HepG2 (cell line): Measurements from ENCODE around the gene AURKA. TPM values are rescaled to one million over a fixed set of nuclear protein-coding genes. Genes with fewer than 3 reads are reported as not detected.

ENCODE experiments used
- EEA1 ChIP-seq: sonication (generic); formaldehyde crosslinking; IDR thresholded peaks from 2 replicates; pipeline ENCODE4 v1.5.1; 2020; ENCODE audit warnings: mild to moderate bottlenecking, missing genetic modification reagents, borderline replicate concordance
- KMT2A ChIP-seq: sonication (generic); formaldehyde crosslinking; IDR thresholded peaks from 2 replicates; pipeline ENCODE4 v1.4.0; 2020; ENCODE audit warnings: missing genetic modification reagents
- ONECUT2 ChIP-seq: sonication (generic); formaldehyde crosslinking; IDR thresholded peaks from 2 replicates; pipeline ENCODE4 v1.4.0; 2020; ENCODE audit warnings: missing genetic modification reagents
- SMAD3 ChIP-seq: sonication (generic); formaldehyde crosslinking; IDR thresholded peaks from 2 replicates; pipeline ENCODE4 v1.4.0; 2020; ENCODE audit warnings: missing genetic modification reagents
- TP53 ChIP-seq: sonication (generic); formaldehyde crosslinking; conservative IDR thresholded peaks from 2 replicates; pipeline ENCODE4 v1.4.0; 2020; ENCODE audit warnings: missing genetic modification reagents
- ZNF136 ChIP-seq: sonication (generic); formaldehyde crosslinking; IDR thresholded peaks from 2 replicates; pipeline ENCODE4 v1.8.1; 2022; ENCODE audit warnings: low read depth, mild to moderate bottlenecking, moderate library complexity, missing genetic modification reagents
- ZNF3 ChIP-seq: IDR thresholded peaks from 2 replicates; pipeline ENCODE4 v1.7.0; 2017; ENCODE audit warnings: inconsistent platforms
- ZNF607 ChIP-seq: sonication (generic); formaldehyde crosslinking; IDR thresholded peaks from 2 replicates; pipeline ENCODE4 v1.5.1; 2020; ENCODE audit warnings: missing genetic modification reagents, mild to moderate bottlenecking, borderline replicate concordance
- ZNF614 ChIP-seq: IDR thresholded peaks from 2 replicates; pipeline ENCODE4 v1.6.1; 2018; ENCODE audit warnings: missing biosample characterization, missing genetic modification reagents, inconsistent platforms, borderline replicate concordance
- ZNF768 ChIP-seq: sonication (generic); formaldehyde crosslinking; IDR thresholded peaks from 2 replicates; pipeline ENCODE4 v1.4.0; 2020; ENCODE audit warnings: missing genetic modification reagents
- ZNF780A ChIP-seq: sonication (generic); formaldehyde crosslinking; IDR thresholded peaks from 2 replicates; pipeline ENCODE4 v1.8.0; 2022; ENCODE audit warnings: mild to moderate bottlenecking, missing genetic modification reagents, moderate library complexity
- polyA plus RNA-seq, 8 experiments: library from polyadenylated mRNA; depleted of rRNA in 3 of 8; stranded (reverse) in 7 of 8; unstranded in 1 of 8; fragments of >200 nt; fragmentation: Illumina TruSeq in 4 of 8; extraction: Trizol in 4 of 8; gene quantifications; 2 replicates each; pipeline versions ENCODE4 v1.2.1 to v1.2.3, GENCODE V29; 2011 to 2016; ENCODE audit warnings: low read depth in 4 of 8, missing spikeins in 1 of 8, mixed read lengths in 1 of 8; ENCODE audit not compliant: insufficient read depth in 1 of 8
- total RNA-seq, 5 experiments: library from RNA; depleted of rRNA; stranded (reverse); fragments of >200 nt; fragmentation: Illumina TruSeq; extraction: Trizol; gene quantifications; 2 replicates each; pipeline ENCODE4 v1.2.3, GENCODE V29; 2016; ENCODE audit warnings: low read depth in 1 of 5
- TF ChIP-seq, protein P1 (sequence below): sonication (generic); formaldehyde crosslinking; IDR thresholded peaks from 2 replicates; pipeline ENCODE4 v1.5.0; 2020; ENCODE audit warnings: missing genetic modification reagents
- TF ChIP-seq, protein P2 (sequence below): sonication (generic); formaldehyde crosslinking; IDR thresholded peaks from 2 replicates; pipeline ENCODE4 v1.5.1; 2020; ENCODE audit warnings: mild to moderate bottlenecking, missing genetic modification reagents, borderline replicate concordance
- TF ChIP-seq, protein P3 (sequence below): sonication (generic); formaldehyde crosslinking; IDR thresholded peaks from 2 replicates; pipeline ENCODE4 v1.4.0; 2020; ENCODE audit warnings: mild to moderate bottlenecking, missing genetic modification reagents
- TF ChIP-seq, protein P4 (sequence below): sonication (generic); formaldehyde crosslinking; IDR thresholded peaks from 2 replicates; pipeline ENCODE4 v1.8.1; 2023; ENCODE audit warnings: mild to moderate bottlenecking, missing genetic modification reagents
- TF ChIP-seq, protein P5 (sequence below): sonication (generic); formaldehyde crosslinking; IDR thresholded peaks from 2 replicates; pipeline ENCODE4 v1.5.0; 2020; ENCODE audit warnings: missing genetic modification reagents
- TF ChIP-seq, protein P6 (sequence below): sonication (generic); formaldehyde crosslinking; IDR thresholded peaks from 2 replicates; pipeline ENCODE4 v1.5.0; 2020; ENCODE audit warnings: missing genetic modification reagents

Gene AURKA
- total and polyA plus RNA-seq, 2 of the 13 experiments (the other 11 are each of a cell fraction or from before 2014, with no cell fraction given), result 96.4 to 224 TPM

DNA sequence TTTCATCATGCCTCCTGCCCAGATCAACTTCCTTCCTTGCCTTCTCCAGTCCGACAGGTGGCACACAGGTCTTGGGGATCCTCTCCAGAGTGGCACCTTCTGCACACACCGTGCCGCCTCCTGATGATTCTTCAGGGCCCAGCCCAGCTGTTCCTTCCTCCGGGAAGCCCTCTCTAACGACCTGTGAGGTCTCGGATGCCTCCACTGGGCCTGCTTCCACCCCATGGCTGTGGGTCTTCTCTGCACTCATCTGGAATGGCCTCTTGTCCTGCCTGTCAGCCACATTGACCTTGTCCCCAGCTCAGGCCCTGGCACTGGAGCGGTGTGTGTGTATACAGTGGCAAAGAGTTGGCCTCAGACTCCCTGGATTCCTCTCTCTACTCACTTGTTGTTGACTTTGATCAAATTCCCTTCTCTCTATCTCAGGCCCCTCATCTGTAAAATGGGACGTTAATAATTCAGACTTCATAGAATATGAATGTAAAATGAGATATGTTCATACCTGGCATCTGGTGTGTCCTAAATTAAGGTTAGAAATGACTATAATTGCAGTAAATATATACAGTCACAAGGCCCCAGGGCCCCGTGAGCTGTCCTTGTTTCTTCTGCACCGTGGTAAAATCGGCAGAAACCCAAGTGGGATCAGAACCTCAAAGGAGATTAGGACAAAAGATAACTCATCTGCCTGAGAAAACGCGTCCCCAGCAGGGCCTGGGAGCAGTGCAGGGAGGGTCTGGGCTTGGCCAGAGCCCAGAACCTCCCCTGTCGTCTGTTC, 31.7 kb downstream of the AURKA start (continued):
- TF ChIP-seq, protein P1, sequence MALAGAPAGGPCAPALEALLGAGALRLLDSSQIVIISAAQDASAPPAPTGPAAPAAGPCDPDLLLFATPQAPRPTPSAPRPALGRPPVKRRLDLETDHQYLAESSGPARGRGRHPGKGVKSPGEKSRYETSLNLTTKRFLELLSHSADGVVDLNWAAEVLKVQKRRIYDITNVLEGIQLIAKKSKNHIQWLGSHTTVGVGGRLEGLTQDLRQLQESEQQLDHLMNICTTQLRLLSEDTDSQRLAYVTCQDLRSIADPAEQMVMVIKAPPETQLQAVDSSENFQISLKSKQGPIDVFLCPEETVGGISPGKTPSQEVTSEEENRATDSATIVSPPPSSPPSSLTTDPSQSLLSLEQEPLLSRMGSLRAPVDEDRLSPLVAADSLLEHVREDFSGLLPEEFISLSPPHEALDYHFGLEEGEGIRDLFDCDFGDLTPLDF (CRISPR knock-in tag), result no peak
- TF ChIP-seq EEA1 (CRISPR knock-in tag) (no peak), ZNF614 (CRISPR knock-in tag) (0 out of 2 replicates have a peak, but pooled peaks have one; percentile 25), ZNF136 (no peak), TP53 (CRISPR knock-in tag) (no peak; the same call in 1 of the 2 replicates), SMAD3 (no peak), ZNF768 (CRISPR knock-in tag) (0 out of 2 replicates have a peak, but pooled peaks have one; percentile 43), ONECUT2 (CRISPR knock-in tag) (no peak), ZNF607 (CRISPR knock-in tag) (no peak), ZNF780A (no peak), ZNF3 (peak; percentile 76; the same call in 1 of the 2 replicates), KMT2A (CRISPR knock-in tag) (peak; percentile 43; the same call in 1 of the 2 replicates)
- TF ChIP-seq, protein P2, sequence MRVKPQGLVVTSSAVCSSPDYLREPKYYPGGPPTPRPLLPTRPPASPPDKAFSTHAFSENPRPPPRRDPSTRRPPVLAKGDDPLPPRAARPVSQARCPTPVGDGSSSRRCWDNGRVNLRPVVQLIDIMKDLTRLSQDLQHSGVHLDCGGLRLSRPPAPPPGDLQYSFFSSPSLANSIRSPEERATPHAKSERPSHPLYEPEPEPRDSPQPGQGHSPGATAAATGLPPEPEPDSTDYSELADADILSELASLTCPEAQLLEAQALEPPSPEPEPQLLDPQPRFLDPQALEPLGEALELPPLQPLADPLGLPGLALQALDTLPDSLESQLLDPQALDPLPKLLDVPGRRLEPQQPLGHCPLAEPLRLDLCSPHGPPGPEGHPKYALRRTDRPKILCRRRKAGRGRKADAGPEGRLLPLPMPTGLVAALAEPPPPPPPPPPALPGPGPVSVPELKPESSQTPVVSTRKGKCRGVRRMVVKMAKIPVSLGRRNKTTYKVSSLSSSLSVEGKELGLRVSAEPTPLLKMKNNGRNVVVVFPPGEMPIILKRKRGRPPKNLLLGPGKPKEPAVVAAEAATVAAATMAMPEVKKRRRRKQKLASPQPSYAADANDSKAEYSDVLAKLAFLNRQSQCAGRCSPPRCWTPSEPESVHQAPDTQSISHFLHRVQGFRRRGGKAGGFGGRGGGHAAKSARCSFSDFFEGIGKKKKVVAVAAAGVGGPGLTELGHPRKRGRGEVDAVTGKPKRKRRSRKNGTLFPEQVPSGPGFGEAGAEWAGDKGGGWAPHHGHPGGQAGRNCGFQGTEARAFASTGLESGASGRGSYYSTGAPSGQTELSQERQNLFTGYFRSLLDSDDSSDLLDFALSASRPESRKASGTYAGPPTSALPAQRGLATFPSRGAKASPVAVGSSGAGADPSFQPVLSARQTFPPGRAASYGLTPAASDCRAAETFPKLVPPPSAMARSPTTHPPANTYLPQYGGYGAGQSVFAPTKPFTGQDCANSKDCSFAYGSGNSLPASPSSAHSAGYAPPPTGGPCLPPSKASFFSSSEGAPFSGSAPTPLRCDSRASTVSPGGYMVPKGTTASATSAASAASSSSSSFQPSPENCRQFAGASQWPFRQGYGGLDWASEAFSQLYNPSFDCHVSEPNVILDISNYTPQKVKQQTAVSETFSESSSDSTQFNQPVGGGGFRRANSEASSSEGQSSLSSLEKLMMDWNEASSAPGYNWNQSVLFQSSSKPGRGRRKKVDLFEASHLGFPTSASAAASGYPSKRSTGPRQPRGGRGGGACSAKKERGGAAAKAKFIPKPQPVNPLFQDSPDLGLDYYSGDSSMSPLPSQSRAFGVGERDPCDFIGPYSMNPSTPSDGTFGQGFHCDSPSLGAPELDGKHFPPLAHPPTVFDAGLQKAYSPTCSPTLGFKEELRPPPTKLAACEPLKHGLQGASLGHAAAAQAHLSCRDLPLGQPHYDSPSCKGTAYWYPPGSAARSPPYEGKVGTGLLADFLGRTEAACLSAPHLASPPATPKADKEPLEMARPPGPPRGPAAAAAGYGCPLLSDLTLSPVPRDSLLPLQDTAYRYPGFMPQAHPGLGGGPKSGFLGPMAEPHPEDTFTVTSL, result no peak
- TF ChIP-seq, protein P3, sequence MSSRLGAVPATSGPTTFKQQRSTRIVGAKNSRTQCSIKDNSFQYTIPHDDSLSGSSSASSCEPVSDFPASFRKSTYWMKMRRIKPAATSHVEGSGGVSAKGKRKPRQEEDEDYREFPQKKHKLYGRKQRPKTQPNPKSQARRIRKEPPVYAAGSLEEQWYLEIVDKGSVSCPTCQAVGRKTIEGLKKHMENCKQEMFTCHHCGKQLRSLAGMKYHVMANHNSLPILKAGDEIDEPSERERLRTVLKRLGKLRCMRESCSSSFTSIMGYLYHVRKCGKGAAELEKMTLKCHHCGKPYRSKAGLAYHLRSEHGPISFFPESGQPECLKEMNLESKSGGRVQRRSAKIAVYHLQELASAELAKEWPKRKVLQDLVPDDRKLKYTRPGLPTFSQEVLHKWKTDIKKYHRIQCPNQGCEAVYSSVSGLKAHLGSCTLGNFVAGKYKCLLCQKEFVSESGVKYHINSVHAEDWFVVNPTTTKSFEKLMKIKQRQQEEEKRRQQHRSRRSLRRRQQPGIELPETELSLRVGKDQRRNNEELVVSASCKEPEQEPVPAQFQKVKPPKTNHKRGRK (CRISPR knock-in tag), result no peak
- TF ChIP-seq, protein P4, sequence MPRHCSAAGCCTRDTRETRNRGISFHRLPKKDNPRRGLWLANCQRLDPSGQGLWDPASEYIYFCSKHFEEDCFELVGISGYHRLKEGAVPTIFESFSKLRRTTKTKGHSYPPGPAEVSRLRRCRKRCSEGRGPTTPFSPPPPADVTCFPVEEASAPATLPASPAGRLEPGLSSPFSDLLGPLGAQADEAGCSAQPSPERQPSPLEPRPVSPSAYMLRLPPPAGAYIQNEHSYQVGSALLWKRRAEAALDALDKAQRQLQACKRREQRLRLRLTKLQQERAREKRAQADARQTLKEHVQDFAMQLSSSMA (CRISPR knock-in tag), result peak; percentile 60; the same call in 1 of the 2 replicates
- TF ChIP-seq, protein P5, sequence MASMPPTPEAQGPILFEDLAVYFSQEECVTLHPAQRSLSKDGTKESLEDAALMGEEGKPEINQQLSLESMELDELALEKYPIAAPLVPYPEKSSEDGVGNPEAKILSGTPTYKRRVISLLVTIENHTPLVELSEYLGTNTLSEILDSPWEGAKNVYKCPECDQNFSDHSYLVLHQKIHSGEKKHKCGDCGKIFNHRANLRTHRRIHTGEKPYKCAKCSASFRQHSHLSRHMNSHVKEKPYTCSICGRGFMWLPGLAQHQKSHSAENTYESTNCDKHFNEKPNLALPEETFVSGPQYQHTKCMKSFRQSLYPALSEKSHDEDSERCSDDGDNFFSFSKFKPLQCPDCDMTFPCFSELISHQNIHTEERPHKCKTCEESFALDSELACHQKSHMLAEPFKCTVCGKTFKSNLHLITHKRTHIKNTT (CRISPR knock-in tag), result no peak
- TF ChIP-seq, protein P6, sequence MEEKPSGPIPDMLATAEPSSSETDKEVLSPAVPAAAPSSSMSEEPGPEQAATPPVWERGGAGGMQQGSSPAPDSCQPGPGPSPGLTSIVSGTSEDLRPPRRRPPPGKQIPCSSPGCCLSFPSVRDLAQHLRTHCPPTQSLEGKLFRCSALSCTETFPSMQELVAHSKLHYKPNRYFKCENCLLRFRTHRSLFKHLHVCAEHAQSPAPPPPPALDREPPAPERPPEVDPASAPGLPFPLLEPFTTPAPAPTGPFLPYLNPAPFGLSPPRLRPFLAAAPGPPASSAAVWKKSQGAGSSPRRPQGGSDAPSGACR, result peak; percentile 72; the same call in 1 of the 2 replicates
